K562 (cell line): Measurements from ENCODE around the gene SLC5A4. TPM values are rescaled to one million over a fixed set of nuclear protein-coding genes. Genes with fewer than 3 reads are reported as not detected.

ENCODE experiments used
- ATAC-seq: fragments of 200-7000 bp; cut with Tn5 transposase; 3 replicates; pipeline ENCODE4 v1.9.1; 2020; ENCODE audit warnings: moderate library complexity
- BruUV-seq: library from RNA; stranded (reverse); fragments of 400-500 nt; replicated peaks from 2 replicates; lab custom pipeline; 2021; lab: Mats Ljungman, UMichigan
- CTCF ChIA-PET: fragments of 300-600 bp; formaldehyde crosslinking; extraction: SDS; loops from one replicate; lab custom pipeline; 2021; ENCODE audit warnings: low intra/inter-chr PET ratio; lab: Yijun Ruan, JAX
- POLR2A ChIA-PET: fragments of 300-600, 350-650 bp; sonication (Branson Sonifier 250); formaldehyde crosslinking; extraction: SDS; loops from one replicate; lab custom pipeline; 2021; ENCODE audit warnings: antibody characterized with exemption, inconsistent platforms; lab: Yijun Ruan, JAX
- DNase-seq, 4 experiments: peaks; one replicate each; pipeline versions ENCODE4 v3.0.0 to v3.0.0-alpha.2; 2011 to 2018; ENCODE audit warnings: low spot score in 3 of 4, mixed read lengths in 3 of 4; ENCODE audit errors: extremely low read depth in 1 of 4
- FAIRE-seq: peaks from 2 replicates; lab custom pipeline; 2011; peaks lifted over from hg19 to GRCh38; lab: Jason Lieb, UNC
- H2AFZ ChIP-seq: 2 replicates; pipeline ENCODE4 v1.6.0; 2011; ENCODE audit warnings: low read depth, low read length, control low read depth, inconsistent platforms
- H3K27ac ChIP-seq: fragments of 200-600 bp; 3 replicates; pipeline ENCODE4 v1.8.0; 2011; ENCODE audit warnings: low read depth, mild to moderate bottlenecking, control low read depth, inconsistent platforms, low read length, moderate library complexity, mixed read lengths; ENCODE audit errors: extremely low read depth
- H3K27me3 ChIP-seq, 2 experiments: fragments of 300-600 bp in 1 of 2; 2 replicates in 1 of 2; 3 replicates in 1 of 2; pipeline versions ENCODE4 v1.6.0 to v1.8.0; 2011; ENCODE audit warnings: inconsistent platforms in 2 of 2, low read length in 2 of 2, mild to moderate bottlenecking in 1 of 2, mixed read lengths in 1 of 2, moderate library complexity in 1 of 2; ENCODE audit not compliant: control insufficient read depth in 2 of 2, insufficient read depth in 2 of 2
- H3K36me3 ChIP-seq: fragments of 300-600 bp; 3 replicates; pipeline ENCODE4 v1.8.0; 2011; ENCODE audit warnings: mild to moderate bottlenecking, low read length, inconsistent platforms; ENCODE audit not compliant: control insufficient read depth, insufficient read depth
- H3K4me1 ChIP-seq, 2 experiments: fragments of 200-600 bp in 1 of 2; replicated peaks in 1 of 2; 2 replicates in 1 of 2; 3 replicates in 1 of 2; pipeline versions ENCODE4 v1.5.1 to v1.8.0; 2011; ENCODE audit warnings: inconsistent platforms in 2 of 2, low read length in 2 of 2, mild to moderate bottlenecking in 1 of 2, mixed read lengths in 1 of 2, moderate library complexity in 1 of 2; ENCODE audit not compliant: control insufficient read depth in 2 of 2, insufficient read depth in 2 of 2
- H3K4me2 ChIP-seq: 2 replicates; pipeline ENCODE4 v1.6.1; 2011; ENCODE audit warnings: low read length, control low read depth, inconsistent platforms, mixed read lengths; ENCODE audit not compliant: insufficient read depth
- H3K4me3 ChIP-seq: fragments of 200-600 bp; sonication (generic), shearing (Covaris generic); 2 replicates; pipeline ENCODE4 v1.5.1; 2016; ENCODE audit warnings: control low read depth, inconsistent platforms
- H3K79me2 ChIP-seq: fragments of 200-600 bp; 3 replicates; pipeline ENCODE4 v1.8.0; 2011; ENCODE audit warnings: low read length, inconsistent platforms; ENCODE audit not compliant: control insufficient read depth, insufficient read depth
- H3K9ac ChIP-seq, 2 experiments: 2 replicates each; pipeline versions ENCODE4 v1.6.0 to v1.6.1; 2011; ENCODE audit warnings: low read depth in 2 of 2, low read length in 2 of 2, control low read depth in 1 of 2, inconsistent platforms in 1 of 2, mild to moderate bottlenecking in 1 of 2, mixed read lengths in 1 of 2; ENCODE audit not compliant: insufficient read depth in 1 of 2
- H3K9me1 ChIP-seq: one replicate; pipeline ENCODE4 v1.6.0; 2011; ENCODE audit warnings: inconsistent platforms, mild to moderate bottlenecking, low read length, moderate library complexity; ENCODE audit not compliant: control insufficient read depth, insufficient read depth
- H3K9me3 ChIP-seq: replicated peaks from 2 replicates; pipeline ENCODE4 v1.5.1; 2011; ENCODE audit warnings: low read depth, low read length, inconsistent platforms; ENCODE audit not compliant: control insufficient read depth, insufficient read depth
- H4K20me1 ChIP-seq: replicated peaks from 2 replicates; pipeline ENCODE4 v1.6.1; 2011; ENCODE audit warnings: low read length, inconsistent platforms, mixed read lengths; ENCODE audit not compliant: control insufficient read depth, insufficient read depth
- ARID3B ChIP-seq: fragments of 250-450 bp; sonication (Bioruptor Pico); IDR thresholded peaks from 2 replicates; pipeline ENCODE4 v1.4.0; 2020; ENCODE audit warnings: borderline replicate concordance
- CBX2 ChIP-seq: fragments of 200-600 bp; sonication (generic); IDR thresholded peaks from one replicate; pipeline ENCODE4 v1.6.1; 2012; ENCODE audit warnings: mild to moderate bottlenecking, low read length, inconsistent platforms; ENCODE audit not compliant: insufficient read depth, poor library complexity, severe bottlenecking
- E2F4 ChIP-seq: sonication (generic); formaldehyde crosslinking; IDR thresholded peaks from 2 replicates; pipeline ENCODE4 v1.8.0; 2022; ENCODE audit warnings: mild to moderate bottlenecking, low read depth, missing genetic modification reagents
- E2F5 ChIP-seq: sonication (generic); formaldehyde crosslinking; IDR thresholded peaks from 2 replicates; pipeline ENCODE4 v1.8.0; 2022; ENCODE audit warnings: mild to moderate bottlenecking, missing genetic modification reagents
- ELK3 ChIP-seq: fragments of 450-650 bp; formaldehyde crosslinking; IDR thresholded peaks from 2 replicates; pipeline ENCODE4 v1.4.0; 2020; ENCODE audit warnings: mild to moderate bottlenecking
- FOXJ3 ChIP-seq: sonication (generic); formaldehyde crosslinking; IDR thresholded peaks from 2 replicates; pipeline ENCODE4 v1.4.0; 2020; ENCODE audit warnings: mild to moderate bottlenecking, missing genetic modification reagents
- HDAC8 ChIP-seq: fragments of 450-650 bp; IDR thresholded peaks from 2 replicates; pipeline ENCODE4 v1.6.1; 2016; ENCODE audit warnings: mild to moderate bottlenecking, missing genetic modification characterization, moderate library complexity, missing compliant biosample characterization
- HMBOX1 ChIP-seq: sonication (generic); IDR thresholded peaks from 2 replicates; pipeline ENCODE4 v1.6.1; 2016
- IRF2 ChIP-seq: sonication (generic); formaldehyde crosslinking; IDR thresholded peaks from 2 replicates; pipeline ENCODE4 v1.8.1; 2022; ENCODE audit warnings: mild to moderate bottlenecking, missing genetic modification reagents
- LCOR ChIP-seq: sonication (generic); formaldehyde crosslinking; IDR thresholded peaks from 2 replicates; pipeline ENCODE4 v1.8.0; 2022; ENCODE audit warnings: mild to moderate bottlenecking, missing genetic modification reagents
- NEUROD1 ChIP-seq: fragments of 150-350 bp; IDR thresholded peaks from 2 replicates; pipeline ENCODE4 v1.6.1; 2014; ENCODE audit warnings: borderline replicate concordance, low read length, low read depth; ENCODE audit not compliant: partially characterized antibody
- POLR2B ChIP-seq: fragments of 450-650 bp; IDR thresholded peaks from 2 replicates; pipeline ENCODE4 v1.6.1; 2018; ENCODE audit warnings: low read depth; ENCODE audit not compliant: partially characterized antibody
- SRSF1 ChIP-seq: fragments of 200-400 bp; formaldehyde crosslinking; IDR thresholded peaks from 2 replicates; pipeline ENCODE4 v1.6.1; 2017; ENCODE audit warnings: mild to moderate bottlenecking, low read depth, low read length, moderate library complexity
- TAF15 ChIP-seq: fragments of 200-400 bp; formaldehyde crosslinking; IDR thresholded peaks from 2 replicates; pipeline ENCODE4 v1.6.1; 2017; ENCODE audit warnings: mild to moderate bottlenecking, low read depth, low read length, moderate library complexity
- TARDBP ChIP-seq: fragments of 450-650 bp; IDR thresholded peaks from 2 replicates; pipeline ENCODE4 v1.6.1; 2016
- TRIM28 ChIP-seq: fragments of 450-650 bp; IDR thresholded peaks from 2 replicates; pipeline ENCODE4 v1.6.1; 2017
- ZFPM2 ChIP-seq: fragments of 250-450 bp; sonication (Bioruptor Pico); IDR thresholded peaks from 2 replicates; pipeline ENCODE4 v1.5.1; 2022; ENCODE audit warnings: mild to moderate bottlenecking
- ZNF75A ChIP-seq: fragments of 450-650 bp; formaldehyde crosslinking; IDR thresholded peaks from 2 replicates; pipeline ENCODE4 v1.4.0; 2020; ENCODE audit warnings: mild to moderate bottlenecking
- WGBS: fragments of 100-300 bp; shearing (Covaris generic); methylation state at CpG from one replicate; pipeline ENCODE4 v1.1.6; 2016; ENCODE audit warnings: low coverage, mixed read lengths; ENCODE audit not compliant: insufficient coverage; ENCODE audit errors: missing lambda C conversion rate; 5-methylcytosine and 5-hydroxymethylcytosine counted together
- in situ Hi-C: fragments of 300-500 bp; cut with MboI; formaldehyde crosslinking; loops from 4 replicates; pipeline ENCODE4 v1.15.0; 2018; ENCODE audit warnings: inconsistent platforms, mixed read lengths
- intact Hi-C: fragments of 100-400 bp; cut with micrococcal nuclease; formaldehyde crosslinking; loops from 2 replicates; pipeline ENCODE4 v1.14.2; 2022
- polyA plus RNA-seq, 8 experiments: library from polyadenylated mRNA; depleted of rRNA in 4 of 8; stranded (reverse) in 5 of 8; unstranded in 3 of 8; fragments of >200 nt; fragmentation: Nextera tagmentation in 2 of 8; fragmentation: Illumina TruSeq in 1 of 8; extraction: Ambion mirVana in 2 of 8; extraction: Trizol in 1 of 8; gene quantifications; 2 replicates each; pipeline versions ENCODE4 v1.2.1 to v1.2.3, GENCODE V29; 2011 to 2014; ENCODE audit warnings: inconsistent platforms in 1 of 8, missing spikeins in 1 of 8
- total RNA-seq, 7 experiments: library from RNA; depleted of rRNA in 6 of 7; stranded (reverse); fragments of >200 nt in 6 of 7; fragmentation: Illumina TruSeq in 2 of 7; extraction: Trizol in 2 of 7; gene quantifications; 2 replicates each; pipeline versions ENCODE4 v1.2.1 to v1.2.3, GENCODE V29; 2011 to 2021; ENCODE audit warnings: low replicate concordance in 1 of 7

The SLC5A4 gene
- total and polyA plus RNA-seq, 9 of the 15 experiments (the other 6 are each of a cell fraction or from before 2014, with no cell fraction given), result not detected

GRCh38 chr22:32175115-32175514 lies 80.0 kb downstream of the SLC5A4 start:
- ChIA-PET POLR2A (no interaction called here), CTCF (no interaction called here)
- no peaks in the 10 kb centered on the region for H3K79me2 ChIP-seq
- H3K36me3 ChIP-seq, result no peaks in the 10 kb centered on the region
- H3K9ac ChIP-seq, result no peak overlapping the region
- FAIRE-seq (no peak), DNase-seq (no peak), ATAC-seq (no peak)
- H3K27ac ChIP-seq, result no peak overlapping the region
- peaks cover 7 to 30% of the 10 kb centered on the region in 2 experiments; a peak in 4 of 5 replicates for H3K27me3 ChIP-seq
- no peaks in the 10 kb centered on the region for H4K20me1 ChIP-seq
- no peaks in the 10 kb centered on the region for H3K4me1 ChIP-seq
- H3K4me3 ChIP-seq, result no peak overlapping the region
- H3K9me3 ChIP-seq, result no peaks in the 10 kb centered on the region
- under 1% methylated on average over 11 of the region's 11 CpGs for WGBS
- no peak overlapping the region for H3K4me2 ChIP-seq
- intact Hi-C loops (no loop called here), in situ Hi-C loops (no loop called here)
- no TSS peak for BruUV-seq
- H3K9me1 ChIP-seq, result no peaks in the 10 kb centered on the region
- no peak overlapping the region for H2AFZ ChIP-seq
- TF ChIP-seq TARDBP (no peak), E2F5 (CRISPR knock-in tag) (no peak), CBX2 (no peak), HDAC8 (no peak), ZNF75A (CRISPR knock-in tag) (no peak), ARID3B (CRISPR knock-in tag) (no peak), TRIM28 (no peak), ZFPM2 (CRISPR knock-in tag) (no peak), IRF2 (CRISPR knock-in tag) (no peak), POLR2B (no peak), TAF15 (no peak), LCOR (no peak), SRSF1 (no peak), HMBOX1 (no peak), FOXJ3 (CRISPR knock-in tag) (no peak), NEUROD1 (no peak), ELK3 (CRISPR knock-in tag) (no peak), E2F4 (CRISPR knock-in tag) (no peak)
